Iris pigment epithelial cell (primary cell): ENCODE data around the gene UPP1.
A peak's percentile ranks its signal among the peaks of the same experiment; 100 is the strongest.
"Not testable (repeated sequence)": the region's sequence is repeated elsewhere in the genome, so short reads cannot be mapped to it uniquely, and the experiment has no call there.

Source experiments
- DNase-seq: peaks from one replicate; pipeline ENCODE4 v3.0.0-alpha.2; 2011; ENCODE audit warnings: low read depth

Gene UPP1

DNA sequence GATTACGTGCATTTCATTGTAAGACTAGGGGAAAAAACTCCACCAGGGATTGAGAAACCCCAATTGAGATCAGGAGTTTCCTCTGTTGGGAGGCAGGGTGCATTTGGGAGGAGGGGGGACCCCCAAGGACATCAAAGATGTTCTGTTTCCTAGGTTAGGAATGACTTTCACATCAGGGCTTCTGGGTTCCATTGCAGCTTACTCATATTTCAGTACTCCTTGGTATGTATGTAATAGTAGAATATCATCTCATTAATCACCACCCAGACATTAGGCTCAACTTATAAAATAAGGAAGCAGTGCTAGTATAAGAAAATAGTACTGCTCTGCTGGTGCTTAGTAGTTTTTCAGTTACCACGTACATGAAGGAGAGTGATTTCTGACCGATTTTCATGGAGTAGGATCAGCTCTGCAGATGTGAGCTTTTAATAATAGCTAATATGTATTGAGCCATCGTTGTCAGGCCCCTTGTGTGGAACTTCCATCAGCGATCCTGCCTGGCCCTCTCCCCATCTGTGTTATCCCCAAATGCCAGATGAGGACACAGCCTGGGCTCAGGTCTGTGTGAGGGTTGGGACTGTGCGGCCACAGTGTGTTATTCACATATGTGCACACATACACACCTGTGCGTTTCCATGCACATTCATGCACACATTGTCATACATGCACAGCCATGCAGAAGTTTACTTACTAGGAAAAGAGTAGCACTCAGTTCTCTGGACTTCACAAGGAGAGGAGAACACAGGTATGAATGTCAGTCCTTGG, 23.5 kb downstream of the UPP1 start:
- DNase-seq = peak; percentile 70

DNA sequence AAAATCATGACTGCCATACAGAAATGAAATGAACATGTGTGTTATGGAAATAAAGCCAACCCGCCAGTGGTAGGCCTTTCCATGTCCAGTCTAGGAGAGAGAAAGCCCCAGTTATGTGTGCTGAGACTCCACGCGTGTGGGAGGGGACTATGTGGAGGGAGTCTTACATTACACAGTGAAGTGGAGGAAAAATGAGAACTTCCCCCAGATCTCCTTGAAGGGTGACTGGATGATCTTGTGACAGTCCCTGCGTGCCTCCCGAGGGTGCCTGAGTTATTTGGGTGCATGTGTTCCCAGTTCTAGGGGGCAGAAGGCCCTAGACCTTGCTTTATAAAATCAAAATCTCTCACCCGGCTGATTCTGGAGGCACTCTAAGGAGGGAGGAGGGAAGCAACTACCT, 24.2 kb downstream of the UPP1 start:
- DNase-seq = no peak

DNA sequence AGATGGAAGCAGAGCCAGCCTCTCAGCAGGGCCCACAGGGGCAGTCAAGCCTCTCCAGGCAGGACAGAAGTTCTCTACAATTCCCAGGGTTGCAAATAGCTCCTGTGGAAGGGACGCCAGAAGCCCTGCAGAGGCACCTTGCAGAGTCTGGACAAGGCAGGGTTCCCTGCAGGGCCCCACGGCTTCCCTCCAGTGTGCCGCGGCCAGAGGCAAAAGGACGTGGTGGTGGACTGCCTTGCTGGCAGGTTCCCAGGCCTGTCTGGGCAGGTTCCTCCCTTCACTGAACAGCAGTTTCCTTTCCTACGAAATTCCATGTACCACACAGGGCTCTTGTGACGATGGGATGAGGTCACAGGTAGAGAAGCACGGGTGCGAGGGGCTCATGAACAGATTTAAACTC, 25.1 kb downstream of the UPP1 start:
- DNase-seq = no peak

GRCh38 chr7:48114589-48114988, 25.5 kb downstream of the UPP1 start:
- no peak for DNase-seq

GRCh38 chr7:48116043-48116442, 27.0 kb downstream of the UPP1 start:
- DNase-seq = no peak

DNA sequence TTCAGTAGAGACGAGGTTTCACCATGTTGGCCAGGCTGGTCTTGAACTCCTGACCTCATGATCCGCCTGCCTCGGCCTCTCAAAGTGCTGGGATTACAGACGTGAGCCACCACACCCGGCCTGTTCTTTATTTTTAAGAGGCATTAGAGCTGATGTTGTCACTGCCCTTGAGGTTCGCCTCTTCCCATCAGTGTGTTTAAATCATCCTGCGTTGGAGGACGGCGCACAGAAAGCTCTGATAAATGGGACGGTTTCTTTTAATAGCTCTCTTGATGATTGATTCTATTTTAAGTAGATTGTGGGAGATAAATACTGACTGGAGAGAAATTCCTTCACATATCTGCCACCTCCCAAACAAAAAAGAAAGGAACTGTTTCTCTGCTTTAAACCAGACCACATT, 29.0 kb downstream of the UPP1 start:
- DNase-seq = no peak

DNA sequence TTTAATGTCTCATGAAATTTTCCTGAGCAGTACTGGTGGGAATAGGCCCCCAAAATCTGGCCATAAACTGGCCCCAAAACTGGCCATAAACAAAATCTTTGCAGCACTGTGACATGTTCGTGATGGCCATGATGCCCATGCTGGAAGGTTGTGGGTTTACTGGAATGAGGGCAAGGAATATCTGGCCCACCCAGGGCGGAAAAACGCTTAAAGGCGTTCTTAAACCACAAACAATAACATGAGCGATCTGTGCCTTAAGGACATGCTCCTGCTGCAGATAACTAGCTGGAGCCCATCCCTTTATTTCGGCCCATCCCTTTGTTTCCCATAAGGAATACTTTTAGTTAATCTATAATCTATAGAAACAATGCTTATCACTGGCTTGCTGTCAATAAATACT, 31.5 kb downstream of the UPP1 start:
- DNase-seq = not testable (repeated sequence)

GRCh38 chr7:48126037-48126436, 37.0 kb downstream of the UPP1 start:
- no peak for DNase-seq

DNA sequence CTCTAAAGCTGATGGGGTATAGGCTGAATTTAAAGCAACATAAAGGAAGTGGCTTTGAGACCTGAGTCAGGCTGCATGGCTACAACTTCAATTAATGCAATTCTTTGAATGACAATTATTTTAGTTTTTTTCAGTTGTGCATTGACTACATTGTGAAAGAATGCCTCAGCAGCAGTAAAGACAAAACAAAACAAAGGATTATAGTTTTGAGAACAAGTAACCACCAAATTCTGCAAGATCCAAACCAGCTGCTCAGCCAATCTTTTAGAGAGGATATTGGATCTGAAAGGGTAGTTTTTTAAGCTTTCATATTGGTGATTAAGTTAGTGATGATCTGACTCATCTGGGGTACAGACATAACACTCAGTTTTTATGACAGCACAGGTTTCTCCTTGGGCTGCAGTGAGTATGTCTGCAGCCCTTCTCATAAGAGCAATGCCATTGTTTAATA, 41.6 kb downstream of the UPP1 start:
- peak; percentile 74 for DNase-seq

DNA sequence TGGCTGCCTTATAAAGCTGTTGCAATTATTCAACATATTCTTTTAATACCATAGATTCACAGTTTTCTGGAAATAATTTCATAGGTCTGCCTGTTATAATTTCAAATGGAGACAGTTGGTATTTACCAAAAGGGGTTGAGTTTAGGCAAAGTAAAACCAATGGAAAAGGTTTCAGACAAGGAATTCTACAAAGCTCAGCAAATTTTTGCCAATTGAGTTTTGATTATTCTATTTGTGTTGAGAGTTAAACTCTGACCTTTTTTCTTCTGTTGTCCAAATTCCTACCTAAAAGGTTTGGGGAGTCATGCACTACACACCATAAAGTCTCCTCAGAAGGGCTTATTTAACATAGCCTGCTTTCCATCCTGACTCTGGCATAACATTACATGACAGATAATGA, 43.7 kb downstream of the UPP1 start:
- no peak for DNase-seq

DNA sequence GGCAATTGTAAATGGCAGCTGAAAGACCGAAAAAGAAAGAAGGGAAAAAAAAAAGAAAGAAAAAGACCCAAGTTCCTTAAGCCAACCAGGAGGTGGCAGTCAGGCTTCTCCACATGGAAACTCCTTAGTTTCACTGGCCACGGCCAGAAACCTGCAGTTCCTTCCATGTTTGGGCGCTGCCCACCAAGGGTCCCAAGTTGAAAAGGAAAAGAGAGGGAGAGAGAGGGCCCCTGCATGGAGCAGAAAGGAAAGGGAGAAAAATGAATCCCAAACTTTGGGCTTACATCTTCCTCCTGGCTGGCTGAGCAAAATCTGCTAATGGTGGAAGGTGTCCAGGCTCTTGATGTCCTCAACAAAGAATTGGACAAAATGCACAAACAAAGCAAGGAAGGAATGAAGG, 50.4 kb downstream of the UPP1 start:
- DNase-seq = peak; percentile 33

- DNase-seq = peak; percentile 38
Observed at GRCh38 chr7:48140001-48140681, 51.1 kb downstream of the UPP1 start.

DNA sequence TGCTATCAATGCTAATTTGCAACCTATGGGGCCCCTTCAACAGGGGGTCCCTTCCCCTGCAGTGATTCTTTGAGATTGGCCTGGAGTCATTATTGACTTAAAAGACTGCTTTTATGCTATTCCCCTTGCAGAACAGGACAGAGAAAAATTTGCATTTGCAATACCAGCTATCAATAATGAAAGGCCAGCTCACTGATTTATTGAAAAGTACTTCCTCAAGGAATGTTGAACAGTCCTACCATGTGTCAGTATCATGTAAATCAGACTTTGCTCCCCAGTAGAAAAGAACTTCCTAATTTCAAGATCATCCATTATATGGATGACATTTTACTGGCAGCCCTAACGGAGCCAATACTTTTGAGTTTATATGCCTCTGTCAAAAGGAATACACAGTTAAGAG, 52.5 kb downstream of the UPP1 start:
- DNase-seq = no peak

- no peak for DNase-seq
Observed at GRCh38 chr7:48144291-48144768, 55.3 kb downstream of the UPP1 start.

GRCh38 chr7:48147078-48147591, 58.1 kb downstream of the UPP1 start:
- no peak for DNase-seq

DNA sequence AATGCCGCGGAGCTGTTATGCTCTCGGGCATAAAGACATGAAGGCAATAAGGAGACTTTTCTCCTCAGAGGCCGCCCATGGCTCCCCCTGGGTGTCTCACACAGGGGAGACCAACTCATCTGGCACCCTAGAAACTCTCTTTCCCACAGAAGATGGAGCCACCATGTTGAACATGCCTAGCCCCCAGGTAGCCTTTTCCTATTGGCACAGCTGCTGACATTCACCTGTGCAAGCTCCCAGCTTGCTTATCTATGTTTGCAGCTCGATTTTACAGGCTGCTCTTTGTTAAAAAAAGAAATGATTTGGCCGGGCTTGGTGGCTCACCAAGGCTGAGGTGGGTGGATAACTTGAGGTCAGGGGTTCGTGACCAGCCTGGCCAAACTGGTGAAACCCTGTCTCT, 58.6 kb downstream of the UPP1 start:
- DNase-seq = not testable (repeated sequence)

DNA sequence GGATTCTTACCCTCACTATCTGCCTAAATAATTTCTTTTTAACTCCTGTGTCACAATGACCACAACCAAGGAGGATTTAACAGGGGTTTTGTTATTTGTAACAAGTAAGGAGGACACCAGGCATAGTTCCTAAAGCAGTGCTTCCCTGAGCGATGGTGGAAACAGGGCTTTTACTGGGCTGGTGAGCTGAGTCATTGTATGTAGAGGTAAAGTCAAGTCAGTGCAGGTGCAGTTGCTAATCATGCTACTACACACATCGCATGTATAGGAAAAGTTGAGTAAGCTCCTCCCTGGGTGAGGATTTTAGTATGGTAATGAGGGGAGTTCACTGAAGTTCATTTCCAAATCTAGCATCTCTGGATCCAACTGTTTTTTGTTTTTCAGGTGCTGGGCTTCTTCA, 59.2 kb downstream of the UPP1 start:
- DNase-seq = no peak

- DNase-seq = no peak
Observed at GRCh38 chr7:48149058-48149457, 60.0 kb downstream of the UPP1 start.

DNA sequence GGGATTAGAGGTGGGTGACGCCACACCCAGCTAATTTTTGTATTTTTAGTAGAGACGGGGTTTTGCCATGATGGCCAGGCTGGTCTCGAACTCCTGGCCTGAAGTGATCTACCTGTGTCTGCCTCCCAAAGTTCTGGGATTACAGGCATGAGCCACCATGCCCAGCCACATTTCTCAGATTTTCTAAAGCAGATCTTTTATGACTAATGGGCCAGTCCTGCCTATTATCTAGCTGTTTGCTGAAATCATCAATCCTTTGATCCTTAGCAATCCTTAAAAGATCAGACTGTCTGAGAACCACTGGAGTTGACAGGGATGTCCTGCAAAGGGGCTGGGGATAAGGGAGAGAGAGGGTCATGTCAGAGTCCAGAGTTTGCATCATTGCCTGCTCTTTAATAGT, 61.0 kb downstream of the UPP1 start:
- DNase-seq = no peak

DNA sequence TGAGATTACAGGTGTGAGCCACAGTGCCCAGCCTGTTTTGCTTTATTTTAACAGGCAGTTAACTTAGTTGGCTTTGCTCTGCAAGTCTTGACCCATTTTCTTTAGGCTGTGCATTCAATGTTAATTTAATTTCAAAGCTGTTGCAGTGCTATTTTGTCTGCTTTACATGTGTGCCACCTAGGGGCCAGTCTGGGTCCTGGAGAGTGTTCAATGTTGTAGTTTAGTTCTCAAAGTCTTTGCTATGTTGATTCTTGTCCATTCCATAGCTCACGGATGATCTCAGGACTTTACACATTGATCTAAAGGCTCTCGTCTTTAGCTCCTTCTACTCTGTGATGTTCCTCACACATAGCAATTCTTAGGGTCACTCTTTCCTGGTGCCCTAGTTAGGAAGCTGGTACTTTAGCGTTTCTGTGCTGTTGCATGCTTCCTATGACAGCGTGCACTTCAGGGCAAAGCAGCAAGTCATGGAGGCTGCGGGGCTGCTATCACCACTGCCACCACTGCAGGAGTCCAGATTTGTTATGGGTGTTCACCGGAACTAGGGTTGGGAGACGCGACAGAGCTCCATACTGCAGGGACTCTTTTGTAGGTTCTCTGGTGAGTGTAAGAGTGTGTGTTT, 65.8 kb downstream of the UPP1 start:
- DNase-seq = peak; percentile 60
